Measurements from ENCODE around the gene GPC6.

The GPC6 gene

DNA sequence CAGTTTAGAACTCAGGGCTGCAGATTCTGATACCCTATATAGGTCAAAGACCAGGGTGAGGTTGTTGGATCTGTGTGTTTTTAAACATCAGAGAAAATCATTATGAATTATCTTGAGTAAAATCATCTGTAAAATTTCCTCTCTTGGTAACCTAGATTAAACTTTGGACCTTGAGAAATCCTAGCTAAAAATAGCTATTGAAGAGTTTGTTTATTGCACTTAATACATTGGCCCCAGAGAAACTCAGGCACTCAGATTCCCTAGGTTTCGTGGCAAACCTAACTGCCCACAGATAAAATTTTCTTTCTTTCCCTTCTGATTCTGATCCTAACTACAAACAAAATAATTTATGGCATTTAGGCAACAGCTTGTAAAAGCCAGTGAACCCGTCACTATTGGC lies 102.3 kb downstream of the GPC6 start:
- DNase-seq (ENCODE audit: low read depth), result no peak
- H3K4me3 ChIP-seq (replicated peaks; ENCODE audit: low read depth, low read length), result no peak overlapping the region
- TF ChIP-seq, protein P1, sequence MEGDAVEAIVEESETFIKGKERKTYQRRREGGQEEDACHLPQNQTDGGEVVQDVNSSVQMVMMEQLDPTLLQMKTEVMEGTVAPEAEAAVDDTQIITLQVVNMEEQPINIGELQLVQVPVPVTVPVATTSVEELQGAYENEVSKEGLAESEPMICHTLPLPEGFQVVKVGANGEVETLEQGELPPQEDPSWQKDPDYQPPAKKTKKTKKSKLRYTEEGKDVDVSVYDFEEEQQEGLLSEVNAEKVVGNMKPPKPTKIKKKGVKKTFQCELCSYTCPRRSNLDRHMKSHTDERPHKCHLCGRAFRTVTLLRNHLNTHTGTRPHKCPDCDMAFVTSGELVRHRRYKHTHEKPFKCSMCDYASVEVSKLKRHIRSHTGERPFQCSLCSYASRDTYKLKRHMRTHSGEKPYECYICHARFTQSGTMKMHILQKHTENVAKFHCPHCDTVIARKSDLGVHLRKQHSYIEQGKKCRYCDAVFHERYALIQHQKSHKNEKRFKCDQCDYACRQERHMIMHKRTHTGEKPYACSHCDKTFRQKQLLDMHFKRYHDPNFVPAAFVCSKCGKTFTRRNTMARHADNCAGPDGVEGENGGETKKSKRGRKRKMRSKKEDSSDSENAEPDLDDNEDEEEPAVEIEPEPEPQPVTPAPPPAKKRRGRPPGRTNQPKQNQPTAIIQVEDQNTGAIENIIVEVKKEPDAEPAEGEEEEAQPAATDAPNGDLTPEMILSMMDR (IDR thresholded peaks at IDR 0.05; ENCODE audit: low read length, missing control alignments), result no peak

DNA sequence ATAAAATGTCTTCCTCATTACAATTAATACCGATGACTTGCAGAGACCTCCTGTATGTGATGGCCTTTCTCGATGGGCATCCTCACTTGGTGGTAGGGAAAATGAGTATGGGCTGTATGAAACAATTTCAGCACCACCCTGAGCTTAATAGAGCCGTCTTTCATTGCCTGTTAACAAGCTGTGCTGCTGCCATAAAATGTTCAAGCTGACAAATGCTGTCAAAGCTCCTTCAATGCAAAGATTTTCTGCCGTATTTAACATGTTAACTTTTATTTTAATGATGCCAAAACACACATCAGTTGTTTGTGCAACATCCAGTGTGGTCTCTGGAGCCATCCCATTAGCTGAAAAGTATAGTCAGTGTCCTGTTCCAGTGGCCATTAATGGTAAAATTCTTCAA lies 110.1 kb downstream of the GPC6 start:
- DNase-seq (ENCODE audit: low read depth), result no peak
- TF ChIP-seq, protein P1 (IDR thresholded peaks at IDR 0.05; ENCODE audit: low read length, missing control alignments), result no peak
- no peak overlapping the region for H3K4me3 ChIP-seq (replicated peaks; ENCODE audit: low read depth, low read length)

DNA sequence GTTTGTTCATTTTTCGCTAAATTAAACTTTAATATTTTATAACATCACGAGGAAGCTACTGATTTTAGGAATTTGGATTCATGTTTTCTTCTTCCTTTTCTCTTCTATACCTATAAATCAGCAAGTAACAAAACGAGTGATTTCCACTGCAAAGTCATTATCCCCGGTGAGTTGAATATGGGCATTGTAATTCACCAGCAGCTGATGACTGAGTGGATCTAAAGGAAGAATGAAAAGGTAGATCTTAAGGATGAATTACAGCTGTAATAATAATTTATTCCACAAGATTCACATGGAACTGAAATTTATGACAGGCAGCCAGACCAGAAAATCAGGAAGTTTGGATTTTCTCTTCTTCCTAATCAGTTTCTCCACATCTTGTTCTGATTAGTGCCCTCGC lies 111.4 kb downstream of the GPC6 start:
- TF ChIP-seq, protein P1 (IDR thresholded peaks at IDR 0.05; ENCODE audit: low read length, missing control alignments), result no peak
- H3K4me3 ChIP-seq (replicated peaks; ENCODE audit: low read depth, low read length), result no peak overlapping the region

DNA sequence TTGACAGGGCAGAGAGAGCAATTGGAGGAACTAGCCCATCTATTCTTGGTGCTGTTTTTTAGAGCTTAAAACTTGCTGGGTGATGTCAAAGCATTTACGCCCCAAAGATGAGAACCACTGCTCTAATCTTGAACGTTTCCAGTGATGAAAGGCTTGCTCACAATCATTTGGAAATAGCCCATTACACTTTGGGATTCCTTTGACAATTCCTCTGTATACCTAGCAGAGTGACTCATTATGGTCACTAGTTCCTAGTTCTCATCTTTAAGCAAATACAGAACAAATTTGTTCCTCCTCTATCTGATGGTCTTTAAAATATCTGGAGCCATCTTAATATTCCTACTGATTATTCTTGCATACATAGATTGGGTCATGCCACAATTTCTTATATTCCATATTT lies 112.3 kb downstream of the GPC6 start:
- TF ChIP-seq, protein P1 (IDR thresholded peaks at IDR 0.05; ENCODE audit: low read length, missing control alignments), result no peak
- no peak for DNase-seq (ENCODE audit: low read depth)
- no peak overlapping the region for H3K4me3 ChIP-seq (replicated peaks; ENCODE audit: low read depth, low read length)

More for the DNA sequence above, 111.4 kb downstream of the GPC6 start:
- DNase-seq (ENCODE audit: low read depth), result no peak

DNA sequence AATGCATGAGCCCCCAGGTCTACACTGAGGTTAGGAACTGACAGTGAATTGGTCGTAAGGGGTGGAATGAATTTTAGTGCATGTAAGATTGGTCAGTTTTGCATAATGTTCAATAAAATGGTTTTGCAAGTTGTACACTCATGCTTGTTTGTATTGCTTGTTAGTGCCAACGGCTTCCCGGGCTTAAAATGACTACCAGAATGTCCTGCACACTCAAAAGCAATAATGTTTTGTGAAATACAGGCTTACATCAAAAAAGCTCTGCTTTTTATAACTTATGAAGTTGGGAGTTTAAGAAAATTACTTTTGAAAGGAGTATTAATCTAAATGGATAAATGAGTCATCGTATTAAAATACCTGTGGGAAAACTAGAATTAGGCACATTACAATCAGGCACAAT lies 112.9 kb downstream of the GPC6 start:
- DNase-seq (ENCODE audit: low read depth), result no peak
- no peak overlapping the region for H3K4me3 ChIP-seq (replicated peaks; ENCODE audit: low read depth, low read length)
- TF ChIP-seq, protein P1 (IDR thresholded peaks at IDR 0.05; ENCODE audit: low read length, missing control alignments), result no peak

DNA sequence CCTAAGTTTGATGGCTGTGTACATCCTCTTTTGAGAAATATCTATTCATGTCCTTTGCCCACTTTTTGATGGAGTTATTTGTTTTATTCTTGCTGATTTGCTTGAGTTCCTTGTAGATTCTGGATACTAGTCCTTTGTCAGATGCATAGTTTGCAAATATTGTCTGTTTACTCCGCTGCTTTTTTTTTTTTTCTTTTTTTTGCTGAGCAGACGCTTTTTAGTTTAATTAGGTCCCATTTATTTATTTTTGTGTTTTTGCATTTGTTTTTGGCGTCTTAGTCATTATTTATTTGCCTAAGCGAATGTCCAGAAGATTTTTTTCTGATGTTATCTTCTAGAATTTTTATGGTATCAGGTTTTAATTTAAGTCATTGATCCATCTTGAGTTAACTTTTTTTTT lies 114.9 kb downstream of the GPC6 start:
- H3K4me3 ChIP-seq (replicated peaks; ENCODE audit: low read depth, low read length), result no peak overlapping the region
- DNase-seq (ENCODE audit: low read depth), result no peak
- TF ChIP-seq, protein P1 (IDR thresholded peaks at IDR 0.05; ENCODE audit: low read length, missing control alignments), result no peak

DNA sequence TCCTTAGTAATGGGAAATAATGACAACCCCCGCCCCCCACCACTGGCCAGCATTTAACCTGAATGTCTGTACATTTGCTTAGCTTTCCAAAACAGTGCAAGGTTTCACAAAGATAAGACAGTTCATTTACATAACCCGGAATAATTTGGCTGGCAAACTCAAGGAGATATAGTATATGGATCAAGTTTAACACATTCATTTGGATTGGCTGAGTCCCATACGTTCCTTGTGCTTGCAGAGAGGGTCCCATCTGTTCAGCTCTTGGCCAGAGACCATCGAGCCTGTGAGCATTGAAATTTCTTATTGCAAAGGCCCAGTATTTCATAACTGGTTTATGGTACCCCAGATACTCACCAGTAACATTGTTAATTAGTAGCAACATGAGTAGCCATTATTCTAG lies 116.5 kb downstream of the GPC6 start:
- no peak for DNase-seq (ENCODE audit: low read depth)
- TF ChIP-seq, protein P1 (IDR thresholded peaks at IDR 0.05; ENCODE audit: low read length, missing control alignments), result no peak
- no peak overlapping the region for H3K4me3 ChIP-seq (replicated peaks; ENCODE audit: low read depth, low read length)
